ENCODE measurements around the gene FAF1.

FAF1 gene

DNA sequence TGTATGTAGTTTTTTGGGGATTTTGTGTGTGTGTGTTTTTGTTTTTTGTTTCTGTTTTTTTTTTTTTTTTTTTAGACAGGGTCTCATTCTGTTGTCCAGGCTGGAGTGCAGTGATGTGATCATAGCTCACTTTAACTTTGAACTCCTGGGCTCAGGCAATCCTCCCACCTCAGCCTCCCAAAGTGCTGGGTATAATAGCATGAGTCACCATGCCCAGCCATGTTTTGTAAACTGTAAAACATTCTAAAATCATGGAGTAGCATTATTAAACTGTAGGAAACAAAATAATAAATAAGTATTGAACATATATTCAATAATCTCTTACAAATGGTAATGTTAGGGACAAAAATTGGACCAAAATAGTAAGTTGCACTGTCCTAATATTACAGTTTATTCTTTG is 124.0 kb downstream of the FAF1 start:
- TF ChIP-seq, protein P1, sequence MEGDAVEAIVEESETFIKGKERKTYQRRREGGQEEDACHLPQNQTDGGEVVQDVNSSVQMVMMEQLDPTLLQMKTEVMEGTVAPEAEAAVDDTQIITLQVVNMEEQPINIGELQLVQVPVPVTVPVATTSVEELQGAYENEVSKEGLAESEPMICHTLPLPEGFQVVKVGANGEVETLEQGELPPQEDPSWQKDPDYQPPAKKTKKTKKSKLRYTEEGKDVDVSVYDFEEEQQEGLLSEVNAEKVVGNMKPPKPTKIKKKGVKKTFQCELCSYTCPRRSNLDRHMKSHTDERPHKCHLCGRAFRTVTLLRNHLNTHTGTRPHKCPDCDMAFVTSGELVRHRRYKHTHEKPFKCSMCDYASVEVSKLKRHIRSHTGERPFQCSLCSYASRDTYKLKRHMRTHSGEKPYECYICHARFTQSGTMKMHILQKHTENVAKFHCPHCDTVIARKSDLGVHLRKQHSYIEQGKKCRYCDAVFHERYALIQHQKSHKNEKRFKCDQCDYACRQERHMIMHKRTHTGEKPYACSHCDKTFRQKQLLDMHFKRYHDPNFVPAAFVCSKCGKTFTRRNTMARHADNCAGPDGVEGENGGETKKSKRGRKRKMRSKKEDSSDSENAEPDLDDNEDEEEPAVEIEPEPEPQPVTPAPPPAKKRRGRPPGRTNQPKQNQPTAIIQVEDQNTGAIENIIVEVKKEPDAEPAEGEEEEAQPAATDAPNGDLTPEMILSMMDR (IDR thresholded peaks at IDR 0.05): no peak
- Mint-ChIP-seq H3K4me1 (no peaks in the 10 kb centered on the region), H3K9me3 (peaks cover 46% of the 10 kb centered on the region), H3K36me3 (ENCODE audit: low read depth) (peaks cover 43% of the 10 kb centered on the region), H3K27ac (no peak overlapping the region), H3K4me3 (no peak overlapping the region), H3K27me3 (ENCODE audit: low read depth, poor library complexity) (no peaks in the 10 kb centered on the region)
- no peak for DNase-seq

DNA sequence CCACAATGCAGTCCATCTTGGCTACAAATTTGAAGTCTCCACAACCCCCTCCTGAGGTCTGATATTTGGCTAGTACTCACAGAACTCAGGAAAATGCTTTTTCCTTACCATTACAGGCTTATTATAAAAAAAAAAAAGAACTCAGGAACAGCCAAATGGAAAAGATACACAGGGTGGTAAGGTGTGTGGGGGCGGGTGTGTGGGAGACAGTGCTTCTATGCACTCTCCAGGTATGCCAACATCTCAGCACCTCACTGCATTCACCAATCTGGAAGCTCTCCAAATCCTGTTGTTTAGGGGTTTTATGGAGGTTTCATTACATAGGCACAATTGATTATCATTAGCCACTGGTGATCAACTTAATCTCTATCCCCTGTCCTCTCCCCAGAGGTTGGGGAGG is 126.9 kb downstream of the FAF1 start:
- TF ChIP-seq, protein P1 (IDR thresholded peaks at IDR 0.05): no peak

DNA sequence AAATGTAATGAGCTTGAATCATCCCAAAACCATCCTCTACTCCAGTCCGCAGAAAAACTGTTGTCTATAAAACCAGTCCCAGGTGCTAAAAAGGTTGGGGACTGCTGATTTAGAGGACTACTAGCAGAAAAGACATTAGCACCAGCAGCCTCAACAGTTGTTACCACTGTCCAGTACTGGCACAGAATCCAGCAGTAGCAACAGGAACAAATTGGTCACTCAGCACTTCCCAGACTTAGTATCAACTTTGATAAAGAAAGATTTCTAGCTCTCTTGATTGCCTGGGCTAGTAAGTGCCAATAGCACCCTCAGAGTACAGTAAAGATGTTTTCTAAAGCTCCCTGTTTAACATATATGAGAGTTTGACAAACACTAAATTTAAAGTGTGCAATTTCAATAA is 127.9 kb downstream of the FAF1 start:
- H3K4me1 Mint-ChIP-seq: no peaks in the 10 kb centered on the region
- TF ChIP-seq, protein P1 (IDR thresholded peaks at IDR 0.05): no peak
- DNase-seq: no peak

More for the DNA sequence above, 126.9 kb downstream of the FAF1 start:
- no peak for DNase-seq
- Mint-ChIP-seq H3K4me3 (no peak overlapping the region), H3K27ac (no peak overlapping the region), H3K36me3 (ENCODE audit: low read depth) (peaks cover 62% of the 10 kb centered on the region), H3K4me1 (no peaks in the 10 kb centered on the region), H3K27me3 (ENCODE audit: low read depth, poor library complexity) (no peaks in the 10 kb centered on the region), H3K9me3 (peaks cover 63% of the 10 kb centered on the region)

DNA sequence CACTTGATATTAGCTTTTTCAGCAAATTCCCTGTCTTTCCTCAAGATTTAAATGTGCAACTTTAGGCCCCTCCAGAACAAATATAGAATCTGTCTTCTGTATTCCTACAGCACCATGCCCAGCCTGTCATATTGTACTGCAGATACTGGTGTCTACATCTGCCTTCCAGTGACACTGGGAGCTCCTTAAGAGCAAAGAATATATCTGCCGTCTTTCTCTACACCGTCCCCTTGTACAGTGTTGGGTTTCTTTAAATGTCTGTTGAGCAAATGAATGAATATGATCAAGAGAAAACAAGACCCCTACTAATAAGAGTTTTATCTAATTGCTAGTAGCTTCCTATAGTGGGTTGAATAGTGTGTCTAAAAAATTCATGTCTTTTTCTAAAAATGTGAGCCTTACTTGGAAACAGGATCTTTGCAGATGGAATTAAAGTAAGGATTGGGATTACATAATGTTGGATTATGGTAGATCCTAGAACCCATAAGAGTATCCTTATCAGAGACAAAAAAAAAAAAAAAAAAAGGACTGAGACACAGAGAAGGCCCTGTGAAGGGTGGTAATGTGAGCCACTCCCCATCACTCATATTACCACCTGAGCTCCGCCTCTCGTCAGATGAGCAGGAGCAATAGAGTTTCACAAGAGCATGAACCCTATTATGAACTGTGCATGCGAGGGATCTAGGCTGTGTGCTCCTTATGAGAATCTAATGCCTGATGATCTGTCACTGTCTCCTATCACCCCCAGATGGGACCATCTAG is 128.6 kb downstream of the FAF1 start:
- Mint-ChIP-seq H3K27ac (no peak overlapping the region), H3K4me1 (no peaks in the 10 kb centered on the region), H3K4me3 (no peak overlapping the region), H3K9me3 (peaks cover 61% of the 10 kb centered on the region), H3K36me3 (ENCODE audit: low read depth) (peaks cover 55% of the 10 kb centered on the region), H3K27me3 (ENCODE audit: low read depth, poor library complexity) (no peaks in the 10 kb centered on the region)
- TF ChIP-seq, protein P1 (IDR thresholded peaks at IDR 0.05): no peak
- DNase-seq: no peak

More for the DNA sequence above, 127.9 kb downstream of the FAF1 start:
- H3K9me3 Mint-ChIP-seq: peaks cover 66% of the 10 kb centered on the region
- H3K4me3 Mint-ChIP-seq: no peak overlapping the region
- H3K27ac Mint-ChIP-seq: no peak overlapping the region
- H3K36me3 Mint-ChIP-seq (ENCODE audit: low read depth): peaks cover 59% of the 10 kb centered on the region
- H3K27me3 Mint-ChIP-seq (ENCODE audit: low read depth, poor library complexity): no peaks in the 10 kb centered on the region

GRCh38 chr1:50830621-50831020 is 129.4 kb downstream of the FAF1 start:
- Mint-ChIP-seq H3K27ac (no peak overlapping the region), H3K36me3 (ENCODE audit: low read depth) (peaks cover 58% of the 10 kb centered on the region), H3K4me1 (no peaks in the 10 kb centered on the region), H3K9me3 (peaks cover 68% of the 10 kb centered on the region), H3K4me3 (no peak overlapping the region), H3K27me3 (ENCODE audit: low read depth, poor library complexity) (no peaks in the 10 kb centered on the region)
- no peak for DNase-seq
- TF ChIP-seq, protein P1 (IDR thresholded peaks at IDR 0.05): no peak
